H1 (cell line): ENCODE data around the gene B4GALT5. TPM values are rescaled to one million over a fixed set of nuclear protein-coding genes. Genes with fewer than 3 reads are reported as not detected.

Experiments used
- CTCF ChIA-PET: fragments of 300-600 bp; sonication (Branson Sonifier 250); formaldehyde crosslinking; loops from one replicate; lab custom pipeline; 2021; ENCODE audit not compliant: partially characterized antibody; lab: Charles Lee
- POLR2A ChIA-PET: fragments of 300-600 bp; sonication (Branson Sonifier 250); formaldehyde crosslinking; loops from one replicate; lab custom pipeline; 2021; ENCODE audit warnings: inconsistent platforms; ENCODE audit not compliant: partially characterized antibody; lab: Charles Lee
- DNase-seq, 2 experiments: peaks; one replicate each; pipeline versions ENCODE4 v3.0.0 to v3.0.0-alpha.2; 2010 to 2022; ENCODE audit warnings: low spot score in 2 of 2, low read depth in 1 of 2, mixed read lengths in 1 of 2
- FAIRE-seq: peaks from 2 replicates; lab custom pipeline; 2011; peaks lifted over from hg19 to GRCh38; lab: Jason Lieb, UNC
- H2AFZ ChIP-seq: 2 replicates; pipeline ENCODE4 v1.8.1; 2012; ENCODE audit warnings: low read length, inconsistent platforms
- H2AK5ac ChIP-seq: 2 replicates; pipeline ENCODE4 v1.6.1; 2013; ENCODE audit warnings: low read depth, low read length
- H2BK120ac ChIP-seq: replicated peaks from 2 replicates; pipeline ENCODE3; 2013; ENCODE audit warnings: low read depth, low read length, inconsistent platforms
- H2BK12ac ChIP-seq: 2 replicates; pipeline ENCODE4 v1.6.1; 2013; ENCODE audit warnings: low read depth, low read length
- H2BK15ac ChIP-seq: 2 replicates; pipeline ENCODE4 v1.6.1; 2013; ENCODE audit warnings: low read length
- H2BK20ac ChIP-seq: 2 replicates; pipeline ENCODE4 v1.6.1; 2013; ENCODE audit warnings: low read length
- H2BK5ac ChIP-seq: 2 replicates; pipeline ENCODE4 v1.6.1; 2013; ENCODE audit warnings: low read depth, low read length
- H3K14ac ChIP-seq: 2 replicates; pipeline ENCODE4 v1.6.1; 2013; ENCODE audit warnings: inconsistent platforms; ENCODE audit not compliant: insufficient read length
- H3K18ac ChIP-seq: 2 replicates; pipeline ENCODE4 v1.6.1; 2013; ENCODE audit warnings: low read length; ENCODE audit errors: extremely low read depth
- H3K23ac ChIP-seq: 2 replicates; pipeline ENCODE4 v1.6.1; 2013; ENCODE audit warnings: inconsistent platforms; ENCODE audit not compliant: insufficient read length
- H3K23me2 ChIP-seq: 2 replicates; pipeline ENCODE4 v1.6.1; 2013; ENCODE audit warnings: low read depth, low read length
- H3K27ac ChIP-seq: 2 replicates; pipeline ENCODE4 v1.6.1; 2011; ENCODE audit warnings: low read depth, low read length, inconsistent platforms
- H3K27me3 ChIP-seq, 4 experiments: replicated peaks in 1 of 4; 1 replicate in 1 of 4; 2 replicates in 3 of 4; pipeline versions ENCODE4 v1.6.1 to v1.8.1; 2011 to 2013; ENCODE audit warnings: low read length in 3 of 4, mild to moderate bottlenecking in 3 of 4, inconsistent platforms in 2 of 4, mixed read lengths in 2 of 4, moderate library complexity in 1 of 4; ENCODE audit not compliant: control insufficient read depth in 3 of 4, insufficient read depth in 3 of 4; ENCODE audit errors: extremely low read depth in 1 of 4
- H3K36me3 ChIP-seq, 4 experiments: 2 replicates each; pipeline versions ENCODE4 v1.6.1 to v1.8.1; 2011 to 2013; ENCODE audit warnings: mild to moderate bottlenecking in 4 of 4, low read length in 3 of 4, moderate library complexity in 2 of 4, control low read depth in 1 of 4, inconsistent platforms in 1 of 4; ENCODE audit not compliant: insufficient read depth in 4 of 4, control insufficient read depth in 2 of 4
- H3K4ac ChIP-seq: replicated peaks from 2 replicates; pipeline ENCODE3; 2013; ENCODE audit warnings: low read length, low read depth, mixed read lengths, inconsistent platforms; ENCODE audit not compliant: insufficient read length
- H3K4me1 ChIP-seq, 4 experiments: replicated peaks in 1 of 4; 1 replicate in 1 of 4; 2 replicates in 3 of 4; pipeline versions ENCODE4 v1.6.1 to v1.8.1; 2011 to 2013; ENCODE audit warnings: low read length in 3 of 4, inconsistent platforms in 2 of 4, mixed read lengths in 1 of 4; ENCODE audit not compliant: insufficient read depth in 4 of 4, control insufficient read depth in 3 of 4
- H3K4me2 ChIP-seq, 2 experiments: 2 replicates each; pipeline versions ENCODE4 v1.6.1 to v1.8.1; 2011 to 2013; ENCODE audit warnings: low read depth in 2 of 2, low read length in 2 of 2, control low read depth in 1 of 2, inconsistent platforms in 1 of 2, mild to moderate bottlenecking in 1 of 2; ENCODE audit not compliant: insufficient read depth in 1 of 2
- H3K4me3 ChIP-seq, 4 experiments: fragments of 200-600, 300-600 bp in 1 of 4; sonication (generic), shearing (Covaris generic), sonication (Bioruptor Twin) in 1 of 4; 2 replicates each; pipeline versions ENCODE4 v1.5.1 to v1.8.1; 2011 to 2016; ENCODE audit warnings: low read length in 4 of 4, low read depth in 3 of 4, control low read depth in 2 of 4, inconsistent platforms in 2 of 4, mild to moderate bottlenecking in 2 of 4, mixed read lengths in 1 of 4, moderate library complexity in 1 of 4; ENCODE audit not compliant: insufficient read depth in 2 of 4; ENCODE audit errors: extremely low read depth in 1 of 4
- H3K56ac ChIP-seq: replicated peaks from 2 replicates; pipeline ENCODE3; 2013; ENCODE audit warnings: low read depth, mild to moderate bottlenecking, mixed read lengths, low read length, inconsistent platforms; ENCODE audit not compliant: insufficient read length
- H3K79me1 ChIP-seq: 2 replicates; pipeline ENCODE4 v1.6.1; 2013; ENCODE audit warnings: low read depth, low read length, control low read depth
- H3K79me2 ChIP-seq, 2 experiments: 2 replicates each; pipeline versions ENCODE4 v1.6.1 to v1.8.1; 2012 to 2013; ENCODE audit warnings: low read length in 2 of 2, mild to moderate bottlenecking in 2 of 2, inconsistent platforms in 1 of 2; ENCODE audit not compliant: insufficient read depth in 2 of 2, control insufficient read depth in 1 of 2
- H3K9ac ChIP-seq, 4 experiments: replicated peaks in 1 of 4; 1 replicate in 1 of 4; 2 replicates in 3 of 4; pipeline versions ENCODE4 v1.6.1 to v1.8.1; 2011 to 2013; ENCODE audit warnings: low read depth in 3 of 4, low read length in 3 of 4, control low read depth in 2 of 4, mild to moderate bottlenecking in 2 of 4, moderate library complexity in 2 of 4, inconsistent platforms in 1 of 4; ENCODE audit errors: extremely low read depth in 1 of 4
- H3K9me3 ChIP-seq, 2 experiments: 2 replicates each; pipeline versions ENCODE4 v1.6.1 to v1.8.1; 2012 to 2013; ENCODE audit warnings: mild to moderate bottlenecking in 2 of 2, moderate library complexity in 2 of 2, control low read depth in 1 of 2, inconsistent platforms in 1 of 2, low read depth in 1 of 2, low read length in 1 of 2, mixed read lengths in 1 of 2; ENCODE audit not compliant: insufficient read depth in 2 of 2
- H4K20me1 ChIP-seq, 2 experiments: replicated peaks in 1 of 2; 2 replicates each; pipeline versions ENCODE3 to v1.8.1; 2011 to 2013; ENCODE audit warnings: inconsistent platforms in 2 of 2, low read length in 2 of 2, mild to moderate bottlenecking in 1 of 2; ENCODE audit not compliant: insufficient read depth in 2 of 2, control insufficient read depth in 1 of 2
- H4K5ac ChIP-seq: 2 replicates; pipeline ENCODE4 v1.6.1; 2013; ENCODE audit warnings: low read length, low read depth, mixed read lengths, inconsistent platforms; ENCODE audit not compliant: insufficient read length
- H4K8ac ChIP-seq: 2 replicates; pipeline ENCODE4 v1.8.0; 2013; ENCODE audit warnings: mild to moderate bottlenecking, moderate library complexity, low read length, inconsistent platforms; ENCODE audit not compliant: insufficient read depth; ENCODE audit errors: extremely low read depth
- H4K91ac ChIP-seq: replicated peaks from 2 replicates; pipeline ENCODE3; 2013; ENCODE audit warnings: low read length, mixed read lengths, inconsistent platforms; ENCODE audit not compliant: insufficient read length
- CBX5 ChIP-seq: fragments of 300-800, 300-1000 bp; sonication (generic); IDR thresholded peaks from 2 replicates; pipeline ENCODE4 v1.7.1; 2016; ENCODE audit warnings: antibody characterized with exemption, low read length, low read depth
- CBX8 ChIP-seq: fragments of 300-800, 300-1000 bp; sonication (generic); IDR thresholded peaks from 2 replicates; pipeline ENCODE4 v1.7.1; 2016; ENCODE audit warnings: low read depth, low read length, borderline replicate concordance
- MAFK ChIP-seq: IDR thresholded peaks from 2 replicates; pipeline ENCODE4 v1.6.1; 2012; ENCODE audit warnings: low read depth, mild to moderate bottlenecking, improper control_type of control experiment, low read length
- POLR2AphosphoS5 ChIP-seq: IDR thresholded peaks from 2 replicates; pipeline ENCODE4 v1.6.1; 2011; ENCODE audit warnings: low read depth, low read length
- RNF2 ChIP-seq: fragments of 200-900, 300-1000 bp; sonication (generic); IDR thresholded peaks from 2 replicates; pipeline ENCODE4 v1.7.1; 2016; ENCODE audit warnings: borderline replicate concordance, low read depth, mild to moderate bottlenecking, antibody characterized with exemption, low read length; ENCODE audit not compliant: poor library complexity, severe bottlenecking; ENCODE audit errors: missing control alignments
- TAF7 ChIP-seq: optimal IDR thresholded peaks from 2 replicates; pipeline ENCODE3; 2011; ENCODE audit warnings: low read depth, mild to moderate bottlenecking, inconsistent platforms, low read length, moderate library complexity, borderline replicate concordance
- WGBS, 2 experiments: shearing (Covaris generic) in 1 of 2; methylation state at CpG; one replicate each; pipeline versions ENCODE4 v1.1.6 to v1.1.7; 2013 to 2015; ENCODE audit warnings: low lambda C conversion rate in 2 of 2, mixed read lengths in 2 of 2, inconsistent platforms in 1 of 2, low coverage in 1 of 2, missing lambda C conversion rate in 1 of 2; ENCODE audit not compliant: insufficient replicate concordance in 2 of 2, insufficient coverage in 1 of 2, insufficient read length in 1 of 2; ENCODE audit errors: extremely low coverage in 1 of 2, missing lambda C conversion rate in 1 of 2; 5-methylcytosine and 5-hydroxymethylcytosine counted together
- polyA plus RNA-seq, 7 experiments: library from polyadenylated mRNA; depleted of rRNA in 3 of 7; stranded (reverse) in 5 of 7; unstranded in 2 of 7; fragments of >200 nt in 5 of 7; fragments of 200-250 nt in 2 of 7; gene quantifications; 1 replicate in 5 of 7; 2 replicates in 1 of 7; 4 replicates in 1 of 7; pipeline versions ENCODE4 v1.2.1 to v1.2.3, GENCODE V29; 2011 to 2013; ENCODE audit warnings: missing spikeins in 2 of 7, mixed read lengths in 2 of 7
- total RNA-seq: library from RNA; stranded (reverse); fragmentation: NEBNext Ultra II Directional; extraction: Animal tissue kit (Norgen Biotek cat#: 25700); gene quantifications from 2 replicates; pipeline ENCODE4 v1.2.1, GENCODE V29; 2021

Gene B4GALT5
- total and polyA plus RNA-seq, 2 of the 8 experiments (the other 6 are each of a cell fraction or from before 2014, with no cell fraction given) = 46.5 to 75.4 TPM

- peaks cover 12% of the 10 kb centered on the region; the same call in 1 of the 2 replicates for H3K23me2 ChIP-seq
- H2BK15ac ChIP-seq = no peak overlapping the region
- H2BK120ac ChIP-seq = no peak overlapping the region
- H4K8ac ChIP-seq = no peak overlapping the region
- H3K79me1 ChIP-seq = no peaks in the 10 kb centered on the region
- ChIA-PET CTCF (interaction anchor here (0.6 to 23.7 kb wide), 18 partner anchors 11 to 364 kb away, joined by 3 to 665 read pairs (median 3); no protein-coding TSS in a partner anchor), POLR2A (interaction anchor here (0.8 kb wide), 1 partner anchor 12 kb away, joined by 3 read pairs; no protein-coding TSS in a partner anchor)
- H3K27ac ChIP-seq = no peak overlapping the region
- H4K20me1 ChIP-seq = peaks cover 0 to 5% of the 10 kb centered on the region in 2 experiments
- H3K79me2 ChIP-seq = no peaks in the 10 kb centered on the region
- no peak for TF ChIP-seq CBX5
- TF ChIP-seq POLR2AphosphoS5 = no peak
- TF ChIP-seq TAF7 = no peak
- no peak for TF ChIP-seq MAFK
- TF ChIP-seq RNF2 = no peak
- no peak for TF ChIP-seq CBX8
- H3K9me3 ChIP-seq = no peaks in the 10 kb centered on the region
- no peak overlapping the region for H2AFZ ChIP-seq
- WGBS, 2 experiments = 78% methylated on average over 11 of the region's 13 CpGs; no CpG with 5 or more reads in 1 of the 2 experiments
- H3K18ac ChIP-seq = no peak overlapping the region
- H2BK12ac ChIP-seq = no peak overlapping the region
- H3K4me2 ChIP-seq = no peak overlapping the region
- no peaks in the 10 kb centered on the region for H3K27me3 ChIP-seq
- H3K56ac ChIP-seq = no peak overlapping the region
- H3K9ac ChIP-seq = no peak overlapping the region
- no peak for FAIRE-seq
- H2BK5ac ChIP-seq = no peak overlapping the region
- H3K4me1 ChIP-seq = peaks cover 0 to 5% (median 2%) of the 10 kb centered on the region in 4 experiments; a peak in 1 of 7 replicates
- no peak overlapping the region for H2BK20ac ChIP-seq
- H3K23ac ChIP-seq = no peak overlapping the region
- H4K5ac ChIP-seq = no peak overlapping the region
- H3K4me3 ChIP-seq = no peak overlapping the region
- H2AK5ac ChIP-seq = no peak overlapping the region
- H3K14ac ChIP-seq = no peak overlapping the region
- H3K36me3 ChIP-seq = no peaks in the 10 kb centered on the region
- no peak for DNase-seq
- H3K4ac ChIP-seq = no peak overlapping the region
- H4K91ac ChIP-seq = no peak overlapping the region
Observed at GRCh38 chr20:49614338-49615050, 99.2 kb downstream of the B4GALT5 start.
